GM18858 (cell line): ENCODE measurements around the gene TSKU.
"Not testable (repeated sequence)": the region's sequence is repeated elsewhere in the genome, so short reads cannot be mapped to it uniquely, and the experiment has no call there.

Source experiments
- ATAC-seq: cut with Tn5 transposase; IDR thresholded peaks from one replicate; pipeline ENCODE4 v1.9.1; 2021; ENCODE audit not compliant: unreplicated experiment

Gene TSKU

DNA sequence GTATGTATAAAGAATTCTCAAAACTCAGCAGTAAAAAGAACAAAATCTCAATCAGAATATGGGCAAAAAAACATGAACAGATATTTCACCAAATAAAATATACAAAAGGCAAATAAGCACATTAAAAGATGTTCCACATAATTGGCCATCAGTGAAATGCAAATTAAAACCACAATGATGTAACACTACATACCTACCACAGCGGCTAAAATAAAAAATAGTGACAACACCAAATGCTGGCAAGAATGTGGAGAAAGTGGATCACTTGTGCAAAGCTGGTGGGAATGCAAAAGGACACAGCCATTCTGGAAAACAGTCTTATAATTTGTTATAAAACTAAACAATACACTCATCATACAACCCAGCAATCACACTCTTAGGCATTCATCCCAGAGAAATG, 39.2 kb downstream of the TSKU start:
- no peak for ATAC-seq

DNA sequence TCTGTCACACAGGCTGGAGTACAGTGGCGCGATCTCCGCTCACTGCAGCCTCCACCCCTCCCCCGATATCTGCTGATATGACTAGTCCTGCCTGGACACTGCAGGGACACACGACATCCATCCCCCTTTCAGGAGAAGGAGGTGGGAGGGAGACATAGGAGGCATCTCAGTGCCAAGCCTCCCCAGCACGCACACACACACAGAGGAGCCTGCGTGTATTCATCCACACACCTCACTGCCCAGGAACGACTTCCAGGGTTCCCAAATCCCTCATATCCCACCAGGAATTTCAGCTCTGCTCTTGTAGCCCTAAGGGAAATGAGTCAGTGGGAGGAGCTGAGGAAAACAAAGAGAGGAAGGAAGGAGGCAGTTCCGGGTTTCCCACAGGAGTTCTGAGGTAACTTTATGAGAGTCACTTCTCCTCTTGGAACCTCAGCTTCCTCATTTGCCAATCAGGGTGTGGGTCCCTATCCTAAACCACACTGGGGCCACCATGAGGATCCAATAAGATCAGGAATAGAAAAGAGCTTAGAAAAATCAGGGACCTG, 40.4 kb downstream of the TSKU start:
- no peak for ATAC-seq

DNA sequence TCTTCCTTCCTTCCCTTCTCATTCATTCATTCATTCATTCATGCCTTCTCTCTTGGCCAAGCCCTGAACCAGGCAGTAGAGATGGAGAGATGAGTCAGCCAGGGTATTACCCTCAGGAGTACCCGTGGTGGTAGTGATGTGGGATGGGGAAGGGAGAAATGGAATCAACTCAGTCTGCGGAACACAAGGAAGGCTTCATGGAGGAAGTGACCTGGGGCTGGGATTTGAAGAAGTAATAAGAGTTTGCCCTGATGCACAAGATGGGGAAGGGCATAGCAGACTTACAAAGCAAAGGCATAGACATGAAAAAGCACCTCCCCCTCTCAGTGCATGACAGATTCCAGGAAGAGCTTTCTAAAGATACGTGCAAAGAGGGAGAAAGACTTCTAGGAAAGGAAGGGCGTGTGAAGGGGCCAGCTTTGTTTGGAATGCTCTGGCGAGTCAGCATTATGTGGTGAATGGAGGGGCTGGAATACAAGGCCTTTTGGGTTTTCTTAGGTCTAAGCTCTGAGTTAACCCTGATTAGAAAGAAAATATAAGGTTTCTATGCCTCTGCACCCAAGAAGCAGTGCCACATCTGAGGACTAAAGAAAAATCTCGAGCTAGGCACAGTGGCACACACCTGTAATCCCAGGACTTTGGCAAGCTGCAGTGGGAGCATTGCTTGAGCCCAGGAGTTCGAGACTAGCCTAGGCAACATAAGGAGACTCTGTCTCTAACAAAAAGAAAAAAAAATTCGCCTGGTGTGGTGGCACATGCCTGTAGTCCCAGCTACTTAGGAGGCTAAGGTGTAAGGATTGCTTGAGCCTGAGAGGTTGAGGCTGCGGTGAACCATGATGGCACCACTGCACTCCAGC, 41.2 kb downstream of the TSKU start:
- ATAC-seq: no peak

DNA sequence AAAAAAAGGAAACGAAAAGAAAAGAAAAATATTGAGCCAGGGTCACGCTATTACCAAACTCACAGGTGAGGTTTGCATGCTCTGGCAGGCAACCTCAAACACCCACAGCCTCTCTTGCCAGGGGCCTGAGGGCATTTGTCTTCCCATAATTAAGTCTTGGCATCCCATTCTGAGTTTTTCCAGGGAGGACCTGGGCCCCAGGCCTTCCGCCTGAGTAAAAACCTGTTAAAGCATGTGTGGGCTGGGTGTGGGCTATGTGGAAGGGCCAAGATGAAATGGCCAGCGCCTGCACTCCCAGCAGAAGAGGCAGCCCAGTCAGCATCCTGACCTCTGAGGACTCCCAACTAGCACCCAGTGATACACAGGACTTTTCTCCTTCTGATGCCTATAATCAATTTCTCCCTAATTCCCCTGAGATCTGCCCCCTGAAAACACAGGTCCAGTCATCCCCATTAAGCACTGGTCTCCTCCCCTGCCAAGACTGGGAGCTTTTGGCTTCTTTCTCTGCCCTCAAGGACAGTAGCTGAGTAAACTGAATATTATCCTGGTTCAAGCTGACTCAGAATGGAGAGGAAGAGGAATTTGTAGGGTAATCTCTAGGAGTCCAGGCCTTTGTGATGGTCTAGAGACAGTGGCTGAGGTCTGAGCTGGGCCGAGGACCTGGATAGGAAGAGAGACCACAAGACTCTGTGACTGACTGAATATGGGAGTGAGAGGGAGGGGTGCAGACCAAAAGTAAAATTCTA, 42.0 kb downstream of the TSKU start:
- no peak for ATAC-seq

DNA sequence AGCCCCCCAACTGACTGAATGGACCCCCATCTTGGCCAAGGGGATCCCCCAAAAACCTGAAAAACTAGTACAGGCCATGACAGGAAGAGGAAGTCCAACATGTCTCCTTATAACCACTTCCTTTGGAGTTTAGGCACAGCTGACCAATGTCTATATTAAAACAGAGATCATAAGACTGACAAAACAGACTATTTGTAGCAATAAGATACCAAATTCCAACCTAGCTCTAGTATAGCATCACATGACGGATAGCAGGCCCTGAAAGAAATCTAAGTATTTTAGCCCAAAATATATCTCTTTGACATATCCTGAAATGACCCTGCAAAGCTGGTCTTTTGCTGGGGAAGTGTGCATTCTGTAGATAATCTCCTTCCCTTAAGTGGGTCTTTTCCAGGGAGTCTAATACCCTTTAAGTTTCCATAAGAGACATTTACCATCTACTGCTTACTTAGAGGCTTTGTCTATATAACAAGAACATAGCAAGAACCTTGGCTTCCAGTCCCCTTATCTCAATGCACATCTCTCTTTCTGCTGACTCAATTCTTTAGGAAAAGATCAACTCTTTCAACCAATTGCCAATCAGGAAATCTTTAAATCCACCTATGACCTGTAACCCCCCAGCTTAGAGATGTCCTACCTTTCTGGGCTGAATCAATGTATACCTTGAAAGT, 42.7 kb downstream of the TSKU start:
- no peak for ATAC-seq

DNA sequence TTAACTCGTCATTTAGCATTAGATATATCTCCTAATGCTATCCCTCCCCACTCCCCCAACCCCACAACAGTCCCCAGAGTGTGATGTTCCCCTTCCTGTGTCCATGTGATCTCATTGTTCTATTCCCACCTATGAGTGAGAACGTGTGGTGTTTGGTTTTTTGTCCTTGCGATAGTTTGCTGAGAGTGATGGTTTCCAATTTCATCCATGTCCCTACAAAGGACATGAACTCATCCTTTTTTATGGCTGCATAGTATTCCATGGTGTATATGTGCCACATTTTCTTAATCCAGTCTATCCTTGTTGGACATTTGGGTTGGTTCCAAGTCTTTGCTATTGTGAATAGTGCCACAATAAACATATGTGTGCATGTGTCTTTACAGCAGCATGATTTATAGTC, 43.4 kb downstream of the TSKU start:
- ATAC-seq: not testable (repeated sequence)

DNA sequence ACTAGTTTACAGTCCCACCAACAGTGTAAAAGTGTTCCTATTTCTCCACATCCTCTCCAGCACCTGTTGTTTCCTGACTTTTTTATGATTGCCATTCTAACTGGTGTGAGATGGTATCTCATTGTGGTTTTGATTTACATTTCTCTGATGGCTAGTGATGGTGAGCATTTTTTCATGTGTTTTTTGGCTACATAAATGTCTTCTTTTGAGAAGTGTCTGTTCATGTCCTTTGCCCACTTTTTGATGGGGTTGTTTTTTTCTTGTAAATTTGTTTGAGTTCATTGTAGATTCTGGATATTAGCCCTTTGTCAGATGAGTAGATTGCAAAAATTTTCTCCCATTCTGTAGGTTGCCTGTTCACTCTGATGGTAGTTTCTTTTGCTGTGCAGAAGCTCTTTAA, 43.8 kb downstream of the TSKU start:
- not testable (repeated sequence) for ATAC-seq

DNA sequence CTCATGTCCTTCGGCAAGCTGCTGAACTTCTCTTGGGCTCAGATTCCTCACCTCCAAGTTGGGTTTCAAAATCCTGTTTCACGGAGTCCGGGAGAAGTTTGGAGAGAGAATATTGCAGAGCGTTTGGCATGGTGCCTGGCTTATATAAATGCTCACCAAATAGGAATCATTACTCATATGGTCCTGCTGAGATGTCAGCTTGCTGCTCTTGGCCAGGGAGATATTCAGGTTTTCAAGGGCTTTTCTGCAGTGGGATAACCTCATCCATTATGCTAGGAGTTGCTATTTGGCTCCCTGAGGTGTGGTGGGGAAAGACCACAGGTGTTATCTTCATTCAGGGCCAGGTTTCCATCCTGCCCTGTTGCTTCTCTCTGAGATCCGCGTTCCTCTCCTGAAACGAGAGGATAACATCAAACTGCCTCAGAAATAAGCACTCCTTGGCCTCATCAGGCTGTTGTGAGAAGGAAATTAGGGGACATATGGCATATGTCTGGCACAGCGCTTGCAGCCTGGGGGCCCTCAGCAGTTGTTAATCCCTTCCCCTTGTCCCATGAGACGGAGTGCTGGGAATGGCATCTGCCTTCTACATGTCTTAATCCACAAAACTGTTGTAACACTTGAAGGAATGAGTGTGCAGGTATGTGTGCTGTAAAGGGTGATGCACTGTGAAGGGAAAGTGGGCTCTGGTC, 47.6 kb downstream of the TSKU start:
- no peak for ATAC-seq

DNA sequence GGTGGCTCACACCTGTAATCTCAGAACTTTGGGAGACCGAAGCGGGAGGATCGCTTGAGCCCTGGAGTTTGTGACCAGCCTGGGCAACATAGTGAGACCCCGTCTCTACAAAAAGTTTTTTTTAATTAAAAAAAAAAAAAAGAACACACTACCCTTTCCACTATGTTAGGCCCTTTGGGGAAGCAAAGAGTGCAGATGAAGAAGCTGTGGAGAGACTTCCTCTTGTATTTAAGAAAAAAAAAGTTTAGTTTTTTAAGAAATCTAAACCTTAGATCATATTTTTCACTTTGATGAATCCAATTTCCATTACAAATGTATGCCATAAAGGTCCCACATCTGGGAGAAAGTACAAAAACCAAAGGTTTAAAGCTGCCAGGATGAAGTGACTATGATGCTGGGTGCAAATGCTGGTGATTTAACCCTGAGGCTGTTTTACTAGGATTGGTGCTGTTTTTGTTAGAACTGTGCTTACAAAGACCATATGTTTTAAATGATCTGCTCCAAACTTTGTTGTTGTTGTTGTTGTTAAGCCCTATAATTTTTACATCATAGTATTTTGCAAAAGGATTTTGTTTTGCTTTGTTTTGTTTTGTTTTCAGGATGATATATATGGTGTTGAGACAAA, 48.6 kb downstream of the TSKU start:
- ATAC-seq: no peak

DNA sequence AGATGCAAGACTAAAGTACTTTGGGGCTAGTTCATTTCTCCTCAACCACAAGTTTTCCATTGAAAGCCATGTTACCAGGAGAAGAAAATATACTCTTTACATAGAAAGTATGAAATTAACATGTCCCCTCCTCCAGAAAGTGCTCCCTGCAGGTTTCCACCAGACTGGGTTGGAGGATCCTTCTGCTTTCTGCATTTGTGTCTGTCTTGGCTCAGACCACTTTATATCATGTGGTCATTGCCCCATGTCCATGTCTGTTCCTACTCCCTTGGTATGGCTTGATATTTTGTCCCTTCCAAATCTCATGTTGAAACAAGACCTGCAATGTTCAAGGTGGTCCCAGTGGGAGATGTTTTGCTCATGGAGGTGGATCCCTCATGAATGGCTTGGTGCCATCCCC, 49.2 kb downstream of the TSKU start:
- no peak for ATAC-seq

DNA sequence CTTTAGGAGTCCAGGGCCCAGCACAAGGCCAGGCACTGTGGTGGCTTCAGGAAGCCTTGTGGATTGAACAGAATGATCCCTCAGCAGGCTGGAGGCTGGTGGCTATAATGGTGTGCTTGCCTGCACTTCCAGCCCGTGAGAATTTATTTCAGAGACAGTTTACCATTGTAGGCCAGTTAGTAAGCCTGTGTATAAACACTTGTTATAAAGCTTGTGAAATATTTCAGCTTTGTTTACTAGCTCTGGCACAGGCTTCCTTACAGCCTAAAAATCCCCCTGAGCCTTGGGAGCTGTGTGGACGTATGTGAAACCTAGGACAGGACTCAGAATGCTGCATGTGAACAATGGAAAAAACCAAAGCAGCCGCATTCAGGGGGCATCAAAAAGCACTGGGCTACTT, 51.0 kb downstream of the TSKU start:
- no peak for ATAC-seq

DNA sequence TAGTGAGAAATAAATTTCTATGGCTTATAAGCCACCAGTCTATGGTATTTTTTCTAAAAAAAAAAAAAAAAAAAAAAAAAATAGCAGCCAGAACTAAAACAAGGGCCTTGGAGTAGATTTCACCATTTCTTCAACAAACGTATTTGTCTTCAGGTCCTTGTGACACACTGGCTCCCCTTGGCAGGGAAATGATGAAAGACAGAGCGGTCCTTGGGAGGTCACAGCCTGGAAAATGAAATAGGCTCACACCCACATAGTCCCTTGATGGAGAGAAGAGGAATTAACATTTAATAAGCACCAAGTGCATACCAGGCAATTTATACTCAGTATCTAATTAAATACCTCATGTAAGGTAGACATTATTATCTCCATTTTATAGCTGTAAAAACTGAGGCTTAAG, 51.9 kb downstream of the TSKU start:
- ATAC-seq: no peak

DNA sequence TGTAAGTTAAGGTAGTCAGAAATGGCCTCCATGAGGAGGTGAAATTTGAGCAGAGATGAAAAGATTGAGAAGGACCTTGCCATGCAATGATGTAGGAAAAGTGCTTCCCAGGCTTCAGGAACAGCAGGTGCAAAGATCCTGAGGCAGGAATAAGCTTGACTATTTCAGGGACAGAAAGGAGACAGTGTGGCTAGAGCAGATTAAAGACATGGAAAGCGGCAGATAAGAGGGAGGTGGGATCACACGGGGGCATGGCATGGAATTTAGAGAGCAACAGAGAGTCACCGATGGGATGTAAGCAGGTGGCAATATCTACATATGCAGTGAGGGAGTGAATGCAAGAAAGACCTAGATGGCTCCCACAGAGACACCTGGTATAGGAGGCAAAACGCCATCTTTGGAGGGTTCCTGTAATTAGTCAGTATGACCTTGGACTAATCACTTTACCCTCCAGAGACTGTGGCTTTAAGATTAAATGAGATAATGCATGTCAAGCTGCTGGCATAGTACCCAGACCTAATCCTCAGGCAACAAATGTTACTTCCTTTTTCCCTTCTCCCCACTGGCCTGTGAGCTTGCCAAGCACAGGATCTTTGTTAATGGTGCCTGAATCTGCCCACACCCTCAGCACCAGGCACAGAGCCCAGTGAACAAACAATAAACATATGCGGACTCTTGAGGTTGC, 52.9 kb downstream of the TSKU start:
- ATAC-seq: no peak

DNA sequence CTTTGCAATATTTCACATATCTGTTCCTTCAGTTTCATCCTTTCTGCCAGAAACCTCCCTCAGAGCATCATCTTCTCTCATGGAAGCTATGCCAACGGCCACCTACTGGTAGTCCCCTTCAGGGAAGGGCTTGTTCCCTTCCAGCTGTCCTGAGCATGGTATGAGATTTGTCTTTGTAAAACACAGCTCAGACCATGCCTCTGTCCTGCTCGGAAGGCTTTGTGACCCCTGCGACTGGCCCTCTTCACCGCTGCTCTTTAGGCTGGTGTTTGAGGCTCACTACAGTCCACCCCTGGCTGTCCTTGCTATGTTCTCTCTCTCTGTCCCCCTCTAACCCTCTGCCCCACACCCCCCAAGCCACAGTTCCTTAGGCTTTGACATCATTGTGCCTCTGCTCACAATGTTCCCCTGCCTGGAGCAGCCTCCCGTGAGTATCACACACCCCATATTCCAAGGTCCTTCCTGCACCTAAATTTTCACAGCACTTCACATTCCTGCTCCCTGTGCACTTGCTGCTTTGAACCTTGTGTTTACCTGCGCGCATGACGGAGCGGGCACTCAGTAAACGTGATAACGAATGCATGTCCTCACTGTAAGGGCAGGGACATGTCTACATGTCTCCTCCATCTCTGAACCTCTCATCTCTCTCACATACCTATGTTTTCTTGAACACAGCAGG, 53.6 kb downstream of the TSKU start:
- no peak for ATAC-seq

DNA sequence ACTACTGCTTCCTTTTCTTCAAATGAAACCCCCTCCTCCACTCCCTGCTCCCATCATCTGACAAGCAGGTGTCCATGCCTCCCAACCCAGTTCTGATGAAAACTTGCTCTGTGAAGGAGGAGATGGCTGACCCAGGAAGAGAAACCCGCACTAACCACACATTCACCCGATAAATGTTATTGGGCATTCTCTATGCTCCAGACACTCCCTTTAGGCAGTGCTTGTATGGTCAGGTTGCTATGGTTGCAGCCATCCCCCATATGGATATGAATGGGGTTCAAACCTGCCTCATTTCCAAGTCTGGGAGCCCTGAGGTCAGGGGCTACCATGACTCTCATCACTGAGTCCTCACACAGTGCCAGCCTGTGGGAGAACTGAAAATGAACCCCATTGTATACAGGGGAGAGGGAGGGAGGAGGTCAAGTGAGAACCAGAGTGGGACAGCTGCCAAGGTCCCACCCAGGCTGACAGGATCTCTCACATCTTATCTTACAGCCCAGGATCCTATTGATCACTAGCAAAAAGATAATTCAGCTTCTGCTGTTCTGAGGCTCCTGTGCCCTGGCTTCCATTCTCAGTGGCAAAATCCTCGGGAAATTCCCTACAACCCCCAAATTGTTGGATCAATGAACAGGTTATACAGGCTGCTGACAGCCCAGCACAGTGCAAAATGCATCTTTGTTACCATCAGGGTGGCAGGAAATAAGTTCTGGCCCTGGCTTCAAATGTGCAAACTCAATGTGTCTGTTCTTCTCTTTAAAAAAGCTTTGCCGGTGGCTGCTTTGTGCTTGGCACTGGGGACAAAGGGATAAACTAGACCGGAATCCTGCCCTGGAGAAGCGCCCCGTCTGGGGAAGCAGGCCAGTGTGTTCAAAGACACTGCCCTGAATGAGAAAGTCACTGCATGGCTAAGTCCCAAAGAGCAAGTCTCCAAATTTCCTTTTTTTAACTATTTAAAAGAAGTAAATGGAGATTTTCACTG, 54.8 kb downstream of the TSKU start:
- ATAC-seq: no peak

DNA sequence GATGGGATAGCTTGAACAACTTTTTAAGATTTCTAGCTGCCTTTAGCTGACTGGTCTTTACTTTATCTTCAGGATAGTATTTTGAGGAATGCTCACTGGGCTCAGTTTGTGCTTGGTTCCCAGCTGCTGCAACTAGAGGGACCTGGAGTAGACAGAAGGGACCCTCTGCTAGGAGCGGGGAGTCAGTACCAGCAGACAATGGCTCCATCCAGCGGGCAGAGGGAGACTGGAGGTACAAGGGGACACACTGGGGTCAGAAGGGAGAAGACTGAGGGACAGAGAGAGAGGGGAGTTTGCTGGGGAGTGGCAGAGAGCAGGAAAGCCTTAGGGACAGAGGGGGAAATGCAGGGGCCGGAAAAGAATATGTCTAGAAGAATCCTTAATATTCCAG, 55.5 kb downstream of the TSKU start:
- ATAC-seq: no peak

DNA sequence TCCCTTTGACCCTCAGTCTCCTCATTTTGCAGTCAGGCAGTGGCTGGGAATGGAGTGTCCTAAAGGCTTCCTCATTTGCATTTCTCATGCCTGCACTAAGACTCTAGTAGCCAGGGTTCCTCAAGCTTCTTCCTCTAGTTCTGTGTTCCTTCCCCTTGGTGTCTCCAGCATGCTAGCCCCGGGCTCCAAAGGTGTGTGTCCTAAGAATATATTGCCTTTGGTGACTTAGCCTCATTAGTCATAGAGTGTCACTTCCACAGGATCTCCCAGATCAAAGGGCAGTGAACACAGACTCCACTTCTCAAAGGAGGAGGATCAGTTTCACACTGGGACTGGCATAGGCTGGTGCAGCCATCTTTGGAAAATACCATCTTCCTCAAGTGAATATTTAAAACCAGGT, 56.2 kb downstream of the TSKU start:
- no peak for ATAC-seq

DNA sequence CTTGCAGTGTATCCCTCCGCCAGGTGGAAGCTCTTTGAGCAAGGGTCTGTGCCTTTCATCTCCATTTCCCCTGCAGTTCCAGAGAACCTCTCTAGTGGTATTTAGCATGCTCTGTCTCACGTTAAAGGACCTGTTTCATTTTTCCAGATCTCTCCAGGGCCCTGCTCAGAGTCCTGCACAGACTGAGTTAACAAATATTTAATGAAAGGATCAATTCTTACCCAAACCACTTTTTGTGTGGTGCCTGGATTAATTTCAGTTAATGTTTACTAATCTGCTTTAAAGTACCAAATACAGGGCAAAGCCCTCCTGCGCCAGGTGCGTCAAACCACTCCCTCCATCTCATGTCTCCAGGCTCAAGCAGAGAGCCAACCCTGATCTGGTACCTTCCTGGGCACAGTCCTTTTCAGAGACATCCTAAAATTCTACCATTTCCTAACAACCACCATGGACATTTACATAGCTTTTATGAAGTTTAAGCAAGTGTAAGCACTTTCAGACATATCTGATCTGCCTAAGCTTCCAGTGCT, 58.8 kb downstream of the TSKU start:
- ATAC-seq: no peak
